HG02870 (cell line): ENCODE data around the gene MYO9A.
A peak's percentile ranks its signal among the peaks of the same experiment; 100 is the strongest.

Experiments
- ATAC-seq: cut with Tn5 transposase; IDR thresholded peaks from one replicate; pipeline ENCODE4 v1.9.1; 2021; ENCODE audit warnings: mild to moderate bottlenecking, moderate library complexity; ENCODE audit not compliant: unreplicated experiment

MYO9A gene

GRCh38 chr15:72118017-72118978 lies at the start of gene MYO9A, which contains the start of gene SENP8:
Gene MYO9A (minus strand): TSS chr15:72118150. CDS start chr15:72046563, 71,587 bp downstream.
Gene SENP8 (plus strand): TSS chr15:72118403. CDS start chr15:72139624, 21,221 bp downstream.
- peak; percentile 62 for ATAC-seq

GRCh38 chr15:72167445-72167844 lies 49.5 kb upstream of the MYO9A start:
- no peak for ATAC-seq

- ATAC-seq = no peak
These were observed 48.9 kb upstream of the MYO9A start for GRCh38 chr15:72166716-72167417.

GRCh38 chr15:72163719-72164118 lies 45.8 kb upstream of the MYO9A start:
- ATAC-seq = no peak

- ATAC-seq = no peak
These were observed 44.6 kb upstream of the MYO9A start for GRCh38 chr15:72162569-72162968.

- no peak for ATAC-seq
These were observed 43.6 kb upstream of the MYO9A start for GRCh38 chr15:72161361-72162132.

- no peak for ATAC-seq
These were observed 42.8 kb upstream of the MYO9A start for GRCh38 chr15:72160696-72161245.

GRCh38 chr15:72156928-72157327 lies 39.0 kb upstream of the MYO9A start:
- no peak for ATAC-seq

GRCh38 chr15:72155635-72156616 lies 38.0 kb upstream of the MYO9A start:
- ATAC-seq = no peak

- no peak for ATAC-seq
These were observed 37.2 kb upstream of the MYO9A start for GRCh38 chr15:72155003-72155621.

GRCh38 chr15:72154316-72154715 lies 36.4 kb upstream of the MYO9A start:
- ATAC-seq = no peak

GRCh38 chr15:72153269-72154000 lies 35.5 kb upstream of the MYO9A start:
- ATAC-seq = no peak

GRCh38 chr15:72147418-72147817 lies 29.5 kb upstream of the MYO9A start:
- ATAC-seq = no peak

GRCh38 chr15:72146934-72147333 lies 29.0 kb upstream of the MYO9A start:
- no peak for ATAC-seq

- no peak for ATAC-seq
These were observed 28.3 kb upstream of the MYO9A start for GRCh38 chr15:72146221-72146620.

GRCh38 chr15:72141171-72142084 lies 23.5 kb upstream of the MYO9A start:
- peak; percentile 100 for ATAC-seq

- no peak for ATAC-seq
These were observed 22.1 kb upstream of the MYO9A start for GRCh38 chr15:72140088-72140487.
